Measurements from ENCODE around the gene RIPK4. TPM values are rescaled to one million over a fixed set of nuclear protein-coding genes. Genes with fewer than 3 reads are reported as not detected.
A peak's percentile ranks its signal among the peaks of the same experiment; 100 is the strongest.

The RIPK4 gene
- polyA plus RNA-seq, 1 donor (not counting 4 experiments of a cell fraction or from before 2014, with no cell fraction given): 18.4 TPM

DNA sequence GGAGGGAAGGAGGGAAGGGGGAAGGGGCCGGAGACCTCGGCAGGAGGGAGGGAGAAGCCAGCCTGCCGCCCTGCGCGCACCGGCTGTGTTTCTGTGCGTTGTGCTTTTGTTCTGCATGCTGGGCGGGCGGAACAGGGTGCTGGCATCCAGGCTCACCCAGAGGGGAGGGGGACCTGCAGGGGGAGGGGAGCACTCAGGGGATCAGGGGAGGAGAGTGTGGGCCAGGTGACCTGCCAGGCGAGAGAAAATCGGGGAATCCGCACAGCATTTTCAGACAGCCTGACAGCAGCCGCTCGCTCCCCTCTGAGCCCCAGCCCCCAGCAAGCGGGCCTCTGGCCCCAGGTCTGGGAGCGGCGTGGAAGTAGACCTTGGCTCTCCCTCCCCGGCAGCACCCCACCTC is 54.7 kb downstream of the RIPK4 start:
- Histone ChIP-seq H3K27me3 (ENCODE audit: control insufficient read depth, extremely low read depth, insufficient read depth, low read length) (no peaks in the 10 kb centered on the region), H3K9me3 (ENCODE audit: control insufficient read depth, low read depth, low read length) (no peaks in the 10 kb centered on the region), H3K4me2 (ENCODE audit: control insufficient read depth, extremely low read depth, insufficient read depth, low read depth, low read length) (peak overlapping the region; percentile 11), H3K9ac (ENCODE audit: control insufficient read depth, extremely low read depth, insufficient read depth, low read length) (peak overlapping the region; percentile 58), H3K4me1 (ENCODE audit: control insufficient read depth, extremely low read depth, insufficient read depth, low read length) (peaks cover 43% of the 10 kb centered on the region), H4K20me1 (ENCODE audit: control insufficient read depth, extremely low read depth, insufficient read depth, low read length) (no peaks in the 10 kb centered on the region), H3K4me3 (ENCODE audit: control insufficient read depth in 2 of 3, extremely low read depth in 1 of 3, insufficient read depth in 2 of 3, low read depth in 1 of 3, low read length in 3 of 3) (no peak overlapping the region), H2AFZ (ENCODE audit: control insufficient read depth, low read length) (peak overlapping the region; percentile 65), H3K79me2 (ENCODE audit: control insufficient read depth, insufficient read depth, low read length) (no peaks in the 10 kb centered on the region), H3K9me1 (ENCODE audit: control insufficient read depth, extremely low read depth, insufficient read depth, low read length) (no peaks in the 10 kb centered on the region), H3K36me3 (ENCODE audit: control insufficient read depth in 2 of 2, extremely low read depth in 1 of 2, insufficient read depth in 2 of 2, low read length in 2 of 2) (no peaks in the 10 kb centered on the region), H3K27ac (ENCODE audit: control insufficient read depth, insufficient read depth, low read length) (peak overlapping the region; percentile 21)
- no peak for DNase-seq (ENCODE audit: low read depth, low spot score)
- no peak for FAIRE-seq
- no peak for TF ChIP-seq CTCF (optimal IDR thresholded peaks at IDR 0.05 in 1 of 3, IDR thresholded peaks at IDR 0.05 in 1 of 3, conservative IDR thresholded peaks at IDR 0.05 in 1 of 3; ENCODE audit: extremely low read depth in 1 of 3, insufficient read depth in 2 of 3, low read length in 3 of 3)
- TF ChIP-seq EZH2 (IDR thresholded peaks at IDR 0.05; ENCODE audit: low read length): no peak
- dilution Hi-C loops (cut with MboI; ENCODE audit: extremely low pct_ligation_motif_present, low sequenced_read_pairs): no loop called here

GRCh38 chr21:41711416-41712007 is 55.3 kb downstream of the RIPK4 start:
- H3K4me1 ChIP-seq (ENCODE audit: control insufficient read depth, extremely low read depth, insufficient read depth, low read length): peaks cover 50% of the 10 kb centered on the region
- H2AFZ ChIP-seq (ENCODE audit: control insufficient read depth, low read length): peak overlapping the region; percentile 65
- no peak overlapping the region for H3K4me3 ChIP-seq (ENCODE audit: control insufficient read depth in 2 of 3, extremely low read depth in 1 of 3, insufficient read depth in 2 of 3, low read depth in 1 of 3, low read length in 3 of 3)
- peak overlapping the region; percentile 21 for H3K27ac ChIP-seq (ENCODE audit: control insufficient read depth, insufficient read depth, low read length)
- H3K9ac ChIP-seq (ENCODE audit: control insufficient read depth, extremely low read depth, insufficient read depth, low read length): peak overlapping the region; percentile 58
- H3K79me2 ChIP-seq (ENCODE audit: control insufficient read depth, insufficient read depth, low read length): no peaks in the 10 kb centered on the region
- no peak for TF ChIP-seq CTCF (optimal IDR thresholded peaks at IDR 0.05 in 1 of 3, IDR thresholded peaks at IDR 0.05 in 1 of 3, conservative IDR thresholded peaks at IDR 0.05 in 1 of 3; ENCODE audit: extremely low read depth in 1 of 3, insufficient read depth in 2 of 3, low read length in 3 of 3)
- no peak for TF ChIP-seq EZH2 (IDR thresholded peaks at IDR 0.05; ENCODE audit: low read length)
- H3K4me2 ChIP-seq (ENCODE audit: control insufficient read depth, extremely low read depth, insufficient read depth, low read depth, low read length): peak overlapping the region; percentile 11
- no peaks in the 10 kb centered on the region for H4K20me1 ChIP-seq (ENCODE audit: control insufficient read depth, extremely low read depth, insufficient read depth, low read length)
- no peaks in the 10 kb centered on the region for H3K27me3 ChIP-seq (ENCODE audit: control insufficient read depth, extremely low read depth, insufficient read depth, low read length)
- no peaks in the 10 kb centered on the region for H3K9me3 ChIP-seq (ENCODE audit: control insufficient read depth, low read depth, low read length)
- peak; percentile 74 for FAIRE-seq
- no peaks in the 10 kb centered on the region for H3K9me1 ChIP-seq (ENCODE audit: control insufficient read depth, extremely low read depth, insufficient read depth, low read length)
- dilution Hi-C loops (cut with MboI; ENCODE audit: extremely low pct_ligation_motif_present, low sequenced_read_pairs): no loop called here
- H3K36me3 ChIP-seq (ENCODE audit: control insufficient read depth in 2 of 2, extremely low read depth in 1 of 2, insufficient read depth in 2 of 2, low read length in 2 of 2): no peaks in the 10 kb centered on the region
- no peak for DNase-seq (ENCODE audit: low read depth, low spot score)
